ENCODE results near the gene TNXB.
"Not testable (repeated sequence)": the region's sequence is repeated elsewhere in the genome, so short reads cannot be mapped to it uniquely, and the experiment has no call there.

Gene TNXB

GRCh38 chr6:32058511-32058963 lies 50.6 kb downstream of the TNXB start:
- H3K23ac ChIP-seq (ENCODE audit: low read length) = no peak overlapping the region
- no peaks in the 10 kb centered on the region for H3K79me2 ChIP-seq (ENCODE audit: control insufficient read depth, insufficient read depth, low read length)
- no peak overlapping the region for H3K4ac ChIP-seq (ENCODE audit: low read depth, low read length)
- H3K18ac ChIP-seq (ENCODE audit: low read length) = no peak overlapping the region
- H2AK5ac ChIP-seq (ENCODE audit: low read length) = no peak overlapping the region
- no peak overlapping the region for H3K4me2 ChIP-seq (ENCODE audit: low read length)
- H3K79me1 ChIP-seq (ENCODE audit: low read length) = no peaks in the 10 kb centered on the region
- WGBS (ENCODE audit: extremely low coverage, insufficient coverage, low lambda C conversion rate) = no CpG with 5 or more reads among the region's 11 CpGs
- no peak overlapping the region for H3K9ac ChIP-seq (ENCODE audit: low read length)
- H3K36me3 ChIP-seq (ENCODE audit: control insufficient read depth, insufficient read depth, low read length) = no peaks in the 10 kb centered on the region
- no peak for DNase-seq
- no peak overlapping the region for H4K8ac ChIP-seq (ENCODE audit: low read depth, low read length)
- no peak overlapping the region for H2BK15ac ChIP-seq (replicated peaks; ENCODE audit: low read depth)
- H2BK120ac ChIP-seq (ENCODE audit: low read depth, low read length) = no peak overlapping the region
- H4K5ac ChIP-seq (ENCODE audit: low read length) = no peak overlapping the region
- H2BK5ac ChIP-seq (ENCODE audit: low read length) = no peak overlapping the region
- H3K27me3 ChIP-seq (ENCODE audit: insufficient read depth, low read length, poor library complexity) = no peaks in the 10 kb centered on the region
- no peak overlapping the region for H3K56ac ChIP-seq (ENCODE audit: low read length)
- H3K4me3 ChIP-seq (ENCODE audit: low read length) = no peak overlapping the region
- no peak overlapping the region for H3K27ac ChIP-seq (ENCODE audit: low read depth, low read length)
- no peaks in the 10 kb centered on the region for H3K4me1 ChIP-seq (ENCODE audit: control insufficient read depth, low read depth, low read length)

- H3K9ac ChIP-seq (ENCODE audit: low read length) = no peak overlapping the region
- WGBS (ENCODE audit: extremely low coverage, insufficient coverage, low lambda C conversion rate) = no CpG with 5 or more reads among the region's 17 CpGs
- no peaks in the 10 kb centered on the region for H3K79me2 ChIP-seq (ENCODE audit: control insufficient read depth, insufficient read depth, low read length)
- no peak overlapping the region for H2BK120ac ChIP-seq (ENCODE audit: low read depth, low read length)
- H4K8ac ChIP-seq (ENCODE audit: low read depth, low read length) = no peak overlapping the region
- no peaks in the 10 kb centered on the region for H3K79me1 ChIP-seq (ENCODE audit: low read length)
- no peak overlapping the region for H3K23ac ChIP-seq (ENCODE audit: low read length)
- H3K56ac ChIP-seq (ENCODE audit: low read length) = no peak overlapping the region
- no peak overlapping the region for H3K18ac ChIP-seq (ENCODE audit: low read length)
- no peak overlapping the region for H3K4me3 ChIP-seq (ENCODE audit: low read length)
- DNase-seq = no peak
- H3K36me3 ChIP-seq (ENCODE audit: control insufficient read depth, insufficient read depth, low read length) = no peaks in the 10 kb centered on the region
- no peaks in the 10 kb centered on the region for H3K27me3 ChIP-seq (ENCODE audit: insufficient read depth, low read length, poor library complexity)
- no peak overlapping the region for H2BK5ac ChIP-seq (ENCODE audit: low read length)
- no peaks in the 10 kb centered on the region for H3K4me1 ChIP-seq (ENCODE audit: control insufficient read depth, low read depth, low read length)
- H3K4ac ChIP-seq (ENCODE audit: low read depth, low read length) = no peak overlapping the region
- H2BK15ac ChIP-seq (replicated peaks; ENCODE audit: low read depth) = no peak overlapping the region
- no peak overlapping the region for H3K4me2 ChIP-seq (ENCODE audit: low read length)
- no peak overlapping the region for H3K27ac ChIP-seq (ENCODE audit: low read depth, low read length)
- H2AK5ac ChIP-seq (ENCODE audit: low read length) = no peak overlapping the region
- H4K5ac ChIP-seq (ENCODE audit: low read length) = no peak overlapping the region
Observed at GRCh38 chr6:32057966-32058365, 51.2 kb downstream of the TNXB start.

GRCh38 chr6:32056254-32056653 lies 52.9 kb downstream of the TNXB start:
- Histone ChIP-seq H4K8ac (ENCODE audit: low read depth, low read length) (no peak overlapping the region), H2BK5ac (ENCODE audit: low read length) (no peak overlapping the region), H2BK120ac (ENCODE audit: low read depth, low read length) (no peak overlapping the region), H4K5ac (ENCODE audit: low read length) (no peak overlapping the region), H2AK5ac (ENCODE audit: low read length) (no peak overlapping the region), H3K27ac (ENCODE audit: low read depth, low read length) (no peak overlapping the region), H3K4me3 (ENCODE audit: low read length) (no peak overlapping the region), H3K4me1 (ENCODE audit: control insufficient read depth, low read depth, low read length) (no peaks in the 10 kb centered on the region), H3K27me3 (ENCODE audit: insufficient read depth, low read length, poor library complexity) (no peaks in the 10 kb centered on the region), H3K18ac (ENCODE audit: low read length) (no peak overlapping the region), H3K4ac (ENCODE audit: low read depth, low read length) (no peak overlapping the region), H3K4me2 (ENCODE audit: low read length) (no peak overlapping the region), H2BK15ac (replicated peaks; ENCODE audit: low read depth) (no peak overlapping the region), H3K79me1 (ENCODE audit: low read length) (no peaks in the 10 kb centered on the region), H3K9ac (ENCODE audit: low read length) (no peak overlapping the region), H3K79me2 (ENCODE audit: control insufficient read depth, insufficient read depth, low read length) (no peaks in the 10 kb centered on the region), H3K56ac (ENCODE audit: low read length) (no peak overlapping the region), H3K23ac (ENCODE audit: low read length) (no peak overlapping the region), H3K36me3 (ENCODE audit: control insufficient read depth, insufficient read depth, low read length) (no peaks in the 10 kb centered on the region)
- WGBS (ENCODE audit: extremely low coverage, insufficient coverage, low lambda C conversion rate) = no CpG with 5 or more reads among the region's 7 CpGs
- no peak for DNase-seq

- not testable (repeated sequence) for H3K4me2 ChIP-seq (ENCODE audit: low read length); H4K5ac ChIP-seq (ENCODE audit: low read length); DNase-seq; H3K9ac ChIP-seq (ENCODE audit: low read length); H2AK5ac ChIP-seq (ENCODE audit: low read length); H3K27ac ChIP-seq (ENCODE audit: low read depth, low read length); H4K8ac ChIP-seq (ENCODE audit: low read depth, low read length); H2BK5ac ChIP-seq (ENCODE audit: low read length); H3K4me3 ChIP-seq (ENCODE audit: low read length); H2BK120ac ChIP-seq (ENCODE audit: low read depth, low read length); H3K79me1 ChIP-seq (ENCODE audit: low read length); H3K18ac ChIP-seq (ENCODE audit: low read length); H3K4me1 ChIP-seq (ENCODE audit: control insufficient read depth, low read depth, low read length); H3K56ac ChIP-seq (ENCODE audit: low read length); H3K36me3 ChIP-seq (ENCODE audit: control insufficient read depth, insufficient read depth, low read length); H3K27me3 ChIP-seq (ENCODE audit: insufficient read depth, low read length, poor library complexity); H2BK15ac ChIP-seq (replicated peaks; ENCODE audit: low read depth); H3K4ac ChIP-seq (ENCODE audit: low read depth, low read length); H3K23ac ChIP-seq (ENCODE audit: low read length); H3K79me2 ChIP-seq (ENCODE audit: control insufficient read depth, insufficient read depth, low read length)
- no CpG with 5 or more reads among the region's 21 CpGs for WGBS (ENCODE audit: extremely low coverage, insufficient coverage, low lambda C conversion rate)
Observed at GRCh38 chr6:32055756-32056155, 53.4 kb downstream of the TNXB start.

- H2AK5ac ChIP-seq (ENCODE audit: low read length); H3K36me3 ChIP-seq (ENCODE audit: control insufficient read depth, insufficient read depth, low read length); H3K4me3 ChIP-seq (ENCODE audit: low read length); DNase-seq; H3K27ac ChIP-seq (ENCODE audit: low read depth, low read length); H3K23ac ChIP-seq (ENCODE audit: low read length); H3K79me1 ChIP-seq (ENCODE audit: low read length); H3K18ac ChIP-seq (ENCODE audit: low read length); H3K9ac ChIP-seq (ENCODE audit: low read length); H2BK5ac ChIP-seq (ENCODE audit: low read length); H3K27me3 ChIP-seq (ENCODE audit: insufficient read depth, low read length, poor library complexity); H3K4me2 ChIP-seq (ENCODE audit: low read length); H4K5ac ChIP-seq (ENCODE audit: low read length); H3K79me2 ChIP-seq (ENCODE audit: control insufficient read depth, insufficient read depth, low read length); H3K56ac ChIP-seq (ENCODE audit: low read length); H2BK120ac ChIP-seq (ENCODE audit: low read depth, low read length); H2BK15ac ChIP-seq (replicated peaks; ENCODE audit: low read depth); H4K8ac ChIP-seq (ENCODE audit: low read depth, low read length); H3K4me1 ChIP-seq (ENCODE audit: control insufficient read depth, low read depth, low read length); H3K4ac ChIP-seq (ENCODE audit: low read depth, low read length): not testable (repeated sequence)
- no CpG with 5 or more reads among the region's 13 CpGs for WGBS (ENCODE audit: extremely low coverage, insufficient coverage, low lambda C conversion rate)
Observed at GRCh38 chr6:32053314-32053713, 55.8 kb downstream of the TNXB start.

- not testable (repeated sequence) for H3K27me3 ChIP-seq (ENCODE audit: insufficient read depth, low read length, poor library complexity); H3K9ac ChIP-seq (ENCODE audit: low read length); H3K18ac ChIP-seq (ENCODE audit: low read length); H3K4ac ChIP-seq (ENCODE audit: low read depth, low read length); H4K5ac ChIP-seq (ENCODE audit: low read length); H2AK5ac ChIP-seq (ENCODE audit: low read length); H3K79me2 ChIP-seq (ENCODE audit: control insufficient read depth, insufficient read depth, low read length); H4K8ac ChIP-seq (ENCODE audit: low read depth, low read length); H3K4me2 ChIP-seq (ENCODE audit: low read length); H3K27ac ChIP-seq (ENCODE audit: low read depth, low read length); H3K79me1 ChIP-seq (ENCODE audit: low read length); H3K23ac ChIP-seq (ENCODE audit: low read length); DNase-seq; H2BK15ac ChIP-seq (replicated peaks; ENCODE audit: low read depth); H3K56ac ChIP-seq (ENCODE audit: low read length); H2BK5ac ChIP-seq (ENCODE audit: low read length); H3K36me3 ChIP-seq (ENCODE audit: control insufficient read depth, insufficient read depth, low read length); H3K4me3 ChIP-seq (ENCODE audit: low read length); H2BK120ac ChIP-seq (ENCODE audit: low read depth, low read length); H3K4me1 ChIP-seq (ENCODE audit: control insufficient read depth, low read depth, low read length)
- WGBS (ENCODE audit: extremely low coverage, insufficient coverage, low lambda C conversion rate) = no CpG with 5 or more reads among the region's 20 CpGs
Observed at GRCh38 chr6:32052626-32053025, 56.5 kb downstream of the TNXB start.
